Ovary (tissue), 9 donors: ENCODE measurements around the gene TK2. TPM values are rescaled to one million over a fixed set of nuclear protein-coding genes. Genes with fewer than 3 reads are reported as not detected.
A peak's percentile ranks its signal among the peaks of the same experiment; 100 is the strongest.

ENCODE experiments used
- DNase-seq, 5 donors: peaks; one replicate each; pipeline ENCODE4 v3.0.0-alpha.2; 2019 to 2020
- H3K27ac ChIP-seq, 2 donors: fragments of 200-600 bp; one replicate each; pipeline versions ENCODE4 v1.5.1 to v1.8.0; 2019 to 2022
- H3K27me3 ChIP-seq: fragments of 200-600 bp; one replicate; pipeline ENCODE4 v1.8.0; 2022
- H3K36me3 ChIP-seq: fragments of 200-600 bp; sonication (generic); one replicate; pipeline ENCODE4 v1.5.1; 2019
- H3K4me1 ChIP-seq: one replicate; pipeline ENCODE4 v1.8.1; 2013; ENCODE audit warnings: mild to moderate bottlenecking, moderate library complexity; ENCODE audit not compliant: insufficient read depth
- H3K4me3 ChIP-seq: fragments of 200-600 bp; sonication (generic); one replicate; pipeline ENCODE4 v1.5.1; 2017
- H3K9me3 ChIP-seq, 2 donors: fragments of 200-600 bp in 1 of 2; sonication (generic) in 1 of 2; one replicate each; pipeline versions ENCODE4 v1.5.1 to v1.8.1; 2013 to 2019; ENCODE audit warnings: mild to moderate bottlenecking in 1 of 2, moderate library complexity in 1 of 2
- EP300 ChIP-seq: sonication (generic); formaldehyde crosslinking; IDR thresholded peaks from one replicate; pipeline ENCODE4 v1.6.1; 2017; ENCODE audit warnings: antibody characterized with exemption
- POLR2A ChIP-seq: fragments of 450-650 bp; IDR thresholded peaks from one replicate; pipeline ENCODE4 v1.6.1; 2017; ENCODE audit warnings: antibody characterized with exemption, mild to moderate bottlenecking, moderate library complexity
- WGBS, 3 donors: extraction: QIAGEN DNeasy Blood & Tissue Kit in 1 of 3; methylation state at CpG; one replicate each; pipeline versions ENCODE4 v1.1.5 to v1.1.7; 2013 to 2017; 5-methylcytosine and 5-hydroxymethylcytosine counted together
- intact Hi-C, 4 donors: fragments of 100-400 bp; cut with DNase I; formaldehyde crosslinking; loops; one replicate each; pipeline versions ENCODE4 v1.11.0 to v1.15.1; 2022 to 2023
- polyA plus RNA-seq, 2 donors: library from polyadenylated mRNA; stranded (reverse); fragments of 200-250 nt in 1 of 2; fragments of 350-450 nt in 1 of 2; fragmentation: Illumina TruSeq in 1 of 2; extraction: RNeasy Lipid Tissue Mini Kit (QIAGEN cat#74804) in 1 of 2; gene quantifications; one replicate each; pipeline ENCODE4 v1.2.3, GENCODE V29; 2013 to 2014
- total RNA-seq, 7 donors: library from RNA; depleted of rRNA in 2 of 7; stranded (reverse); fragments of >200 nt in 2 of 7; fragmentation: NEBNext Ultra II Directional in 3 of 7; extraction: Animal tissue kit (Norgen Biotek cat#: 25700) in 3 of 7; gene quantifications; one replicate each; pipeline versions ENCODE4 v1.1.0 to v1.2.4, GENCODE V29; 2016 to 2023
- TF ChIP-seq, protein P1 (sequence below), 3 donors: fragments of 450-650 bp in 2 of 3; fragments of 200-600 bp in 1 of 3; IDR thresholded peaks; one replicate each; pipeline versions ENCODE4 v1.5.1 to v1.8.0; 2016 to 2022; ENCODE audit warnings: antibody characterized with exemption in 3 of 3, mild to moderate bottlenecking in 1 of 3
- donor health status: DM: no; HTN: no; CAD: no; lungs with moderate emphysema.
- donor health status: DM: no; HTN: no; CAD: no.
- donor health status: Bipolar disorder and iron deficiency.
- donor health status: DM: yes; HTN: yes; CAD: no.
- donor health status: DM: no; HTN: no; CAD: no.
- donor health status: DM: yes; HTN: yes; CAD: no.

The TK2 gene
- total and polyA plus RNA-seq, 9 donors: 17.0 to 80.6 (median 34.0) TPM

DNA sequence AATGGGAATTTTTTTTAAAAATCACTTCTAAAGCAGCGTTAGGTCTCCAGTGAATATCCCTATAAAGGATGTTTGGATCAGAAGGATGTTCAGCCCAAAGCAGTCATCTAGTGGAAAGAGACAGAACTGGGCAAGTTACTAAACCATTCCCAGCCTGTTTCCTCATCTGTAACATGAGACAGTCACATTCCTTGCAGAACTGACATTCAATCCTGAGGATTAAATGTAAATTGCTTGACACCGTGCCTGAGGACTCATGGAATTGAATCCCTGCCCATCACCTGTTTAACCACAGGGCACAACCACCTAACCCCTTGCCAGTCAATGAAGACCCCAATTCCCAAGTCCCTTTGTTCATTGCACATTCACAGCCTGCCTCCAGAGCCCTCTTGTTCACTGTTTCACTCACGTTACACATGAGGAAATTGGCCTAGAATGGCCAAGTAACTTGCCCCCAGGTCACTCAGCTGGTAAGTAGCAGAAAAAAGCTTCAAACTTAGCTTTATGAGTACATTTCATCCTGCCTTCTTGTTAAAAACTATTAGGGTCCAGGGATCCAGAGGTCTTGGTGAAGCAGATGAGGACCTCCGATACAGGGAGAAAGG is 30.8 kb upstream of the TK2 start:
- Histone ChIP-seq H3K4me3 (no peak overlapping the region), H3K36me3 (no peaks in the 10 kb centered on the region), H3K27me3 (no peaks in the 10 kb centered on the region), H3K27ac (no peak overlapping the region), H3K9me3 (no peaks in the 10 kb centered on the region), H3K4me1 (peaks cover 5% of the 10 kb centered on the region)
- WGBS, 3 donors: 88 to 93% (median 90%) methylated on average over 4 of the region's 4 CpGs
- TF ChIP-seq EP300: no peak
- TF ChIP-seq POLR2A: no peak
- TF ChIP-seq, protein P1, sequence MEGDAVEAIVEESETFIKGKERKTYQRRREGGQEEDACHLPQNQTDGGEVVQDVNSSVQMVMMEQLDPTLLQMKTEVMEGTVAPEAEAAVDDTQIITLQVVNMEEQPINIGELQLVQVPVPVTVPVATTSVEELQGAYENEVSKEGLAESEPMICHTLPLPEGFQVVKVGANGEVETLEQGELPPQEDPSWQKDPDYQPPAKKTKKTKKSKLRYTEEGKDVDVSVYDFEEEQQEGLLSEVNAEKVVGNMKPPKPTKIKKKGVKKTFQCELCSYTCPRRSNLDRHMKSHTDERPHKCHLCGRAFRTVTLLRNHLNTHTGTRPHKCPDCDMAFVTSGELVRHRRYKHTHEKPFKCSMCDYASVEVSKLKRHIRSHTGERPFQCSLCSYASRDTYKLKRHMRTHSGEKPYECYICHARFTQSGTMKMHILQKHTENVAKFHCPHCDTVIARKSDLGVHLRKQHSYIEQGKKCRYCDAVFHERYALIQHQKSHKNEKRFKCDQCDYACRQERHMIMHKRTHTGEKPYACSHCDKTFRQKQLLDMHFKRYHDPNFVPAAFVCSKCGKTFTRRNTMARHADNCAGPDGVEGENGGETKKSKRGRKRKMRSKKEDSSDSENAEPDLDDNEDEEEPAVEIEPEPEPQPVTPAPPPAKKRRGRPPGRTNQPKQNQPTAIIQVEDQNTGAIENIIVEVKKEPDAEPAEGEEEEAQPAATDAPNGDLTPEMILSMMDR (IDR thresholded peaks at IDR 0.05): no peak
- intact Hi-C loops: no loop called here
- no peak for DNase-seq

DNA sequence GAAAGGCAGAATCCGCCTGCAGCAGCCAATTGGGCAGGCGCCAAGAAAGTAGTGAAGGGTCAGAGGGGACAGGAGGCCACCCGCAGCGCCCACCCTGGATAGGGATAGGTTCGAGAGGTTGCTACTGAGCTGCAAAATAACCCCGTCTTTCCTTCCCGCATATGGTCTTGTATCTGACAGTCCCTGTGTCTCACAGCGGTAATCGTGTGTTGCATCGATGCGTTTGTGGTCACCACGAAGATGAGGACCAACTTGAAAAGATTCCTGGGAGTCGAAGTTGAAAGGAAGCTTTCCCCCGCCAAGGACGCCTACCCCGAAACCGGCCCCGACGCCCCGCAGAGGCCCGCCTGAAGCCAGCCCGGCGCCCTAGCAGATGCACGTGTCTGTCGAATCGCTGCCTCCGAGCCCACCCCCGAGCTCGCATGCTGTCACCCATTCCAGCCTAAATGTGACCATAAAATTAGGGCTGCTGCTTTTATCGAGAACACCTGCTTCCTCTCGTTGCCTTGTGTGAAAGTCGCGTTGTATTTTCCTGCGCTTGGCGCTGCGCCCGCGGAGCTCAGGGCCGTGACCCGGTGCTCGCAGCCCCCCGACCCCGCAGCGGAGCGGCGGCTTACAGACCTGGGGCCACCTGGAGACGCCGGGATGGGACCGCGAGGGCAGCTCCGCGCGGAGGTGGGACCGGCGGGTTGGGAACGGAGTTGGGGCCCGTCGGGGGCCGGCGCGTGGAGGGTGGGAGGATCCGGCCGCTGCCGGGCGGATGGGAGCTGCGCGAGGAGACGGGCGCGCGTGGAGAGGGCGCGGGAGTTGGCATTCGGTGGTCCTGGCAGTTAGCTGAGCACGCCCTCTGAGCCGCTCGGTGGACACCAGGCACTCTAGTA is 29.0 kb upstream of the TK2 start, which contains the start of gene CMTM2:
CMTM2 (plus strand) TSS at position 813 of the 881 bp plus-strand sequence. CDS start 145 bp downstream, outside the sequence.
- no peak within 1 kb of the TSS for H3K27ac ChIP-seq
- intact Hi-C loops: no loop called here
- H3K4me3 ChIP-seq: no peak within 1 kb of the TSS
- H3K4me1 ChIP-seq: peaks cover 5% of the 10 kb centered on the region
- H3K9me3 ChIP-seq: no peaks in the 10 kb centered on the region
- peak in 3 of 5 donors; percentile 31 to 48 (median 37) for DNase-seq
- 8 to 13% (median 10%) methylated on average over 77 of the region's 77 CpGs for WGBS, 3 donors
- no peaks in the 10 kb centered on the region for H3K36me3 ChIP-seq
- no peaks in the 10 kb centered on the region for H3K27me3 ChIP-seq
- TF ChIP-seq, protein P1 (IDR thresholded peaks at IDR 0.05): no peak
- TF ChIP-seq POLR2A: no peak
- TF ChIP-seq EP300: no peak

DNA sequence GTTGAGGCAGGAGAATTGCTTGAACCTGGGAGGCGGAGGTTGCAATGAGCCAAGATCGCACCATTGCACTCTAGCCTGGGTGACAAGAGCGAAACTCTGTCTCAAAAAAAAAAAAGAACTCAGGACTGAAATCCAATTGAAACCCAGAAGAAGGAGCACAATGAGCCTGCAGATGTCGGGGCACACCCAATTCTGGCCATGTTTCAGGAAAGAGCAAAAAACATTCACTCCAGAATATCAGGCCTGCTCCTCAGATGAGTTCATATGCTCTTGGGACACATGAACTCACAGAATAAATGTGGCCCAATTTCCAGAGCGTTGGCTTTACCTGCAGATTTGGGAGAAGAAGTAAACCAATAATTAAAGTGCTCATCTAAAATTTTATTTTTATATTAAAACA is 26.4 kb upstream of the TK2 start:
- DNase-seq: no peak
- Histone ChIP-seq H3K27ac (no peak overlapping the region), H3K9me3 (no peaks in the 10 kb centered on the region), H3K4me3 (no peak overlapping the region), H3K36me3 (no peaks in the 10 kb centered on the region), H3K4me1 (peaks cover 6% of the 10 kb centered on the region), H3K27me3 (no peaks in the 10 kb centered on the region)
- WGBS, 3 donors: 89 to 96% (median 95%) methylated on average over 5 of the region's 5 CpGs
- intact Hi-C loops: no loop called here
- TF ChIP-seq POLR2A: no peak
- TF ChIP-seq EP300: no peak
- TF ChIP-seq, protein P1 (IDR thresholded peaks at IDR 0.05): no peak

DNA sequence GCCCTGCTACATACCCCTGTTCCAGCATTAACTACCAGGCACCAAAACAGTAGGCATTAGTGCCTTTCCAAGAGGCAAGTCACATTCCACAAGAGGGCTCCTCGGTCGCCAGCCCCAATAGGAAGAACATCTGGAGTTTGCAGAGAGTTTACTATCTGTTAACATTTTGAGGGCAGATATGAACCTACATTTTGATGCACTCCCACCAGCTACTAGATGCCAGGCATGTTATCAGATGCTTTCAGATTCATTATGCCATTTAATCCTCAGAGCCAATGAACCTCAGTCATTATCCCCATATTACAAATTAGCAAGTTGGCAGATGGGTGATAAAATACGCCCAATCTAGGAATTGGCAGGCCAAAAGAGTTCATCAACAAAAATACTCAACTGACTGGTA is 25.1 kb upstream of the TK2 start:
- Histone ChIP-seq H3K9me3 (no peaks in the 10 kb centered on the region), H3K27ac (no peak overlapping the region), H3K4me3 (no peak overlapping the region), H3K4me1 (peaks cover 6% of the 10 kb centered on the region), H3K27me3 (no peaks in the 10 kb centered on the region), H3K36me3 (no peaks in the 10 kb centered on the region)
- intact Hi-C loops: no loop called here
- no peak for DNase-seq
- WGBS, 3 donors: 93 to 96% (median 95%) methylated on average over 3 of the region's 3 CpGs
- TF ChIP-seq EP300 (no peak), POLR2A (no peak)
- TF ChIP-seq, protein P1 (IDR thresholded peaks at IDR 0.05): no peak
